ENCODE results near the gene CBL.

The CBL gene

DNA sequence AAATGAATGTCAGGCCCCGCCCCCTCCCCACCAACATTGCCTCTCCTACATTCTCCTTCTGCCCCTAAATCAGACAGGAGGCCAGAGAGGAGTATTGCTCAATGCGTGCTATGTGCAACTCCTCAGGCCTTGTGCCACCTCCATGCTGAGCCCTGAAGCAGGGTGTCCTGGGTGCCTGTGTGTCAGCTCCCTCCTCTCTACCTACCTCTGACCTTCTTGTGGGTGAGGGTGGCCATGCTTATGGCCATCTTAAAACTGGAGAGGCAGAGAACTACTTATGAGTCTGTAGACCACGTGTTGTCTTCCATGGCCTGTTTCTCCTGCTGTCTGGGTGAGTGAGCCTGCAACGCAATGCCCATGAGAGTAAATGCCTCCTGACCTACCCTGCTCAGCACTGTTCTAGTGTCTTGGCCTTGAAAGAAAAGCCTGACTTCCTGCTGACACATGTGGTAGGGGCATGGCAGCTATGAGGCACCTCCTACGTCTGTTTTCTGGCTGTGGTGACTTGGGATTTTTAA is 100.3 kb downstream of the CBL start:
- TF ChIP-seq, protein P1, sequence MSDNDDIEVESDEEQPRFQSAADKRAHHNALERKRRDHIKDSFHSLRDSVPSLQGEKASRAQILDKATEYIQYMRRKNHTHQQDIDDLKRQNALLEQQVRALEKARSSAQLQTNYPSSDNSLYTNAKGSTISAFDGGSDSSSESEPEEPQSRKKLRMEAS (IDR thresholded peaks at IDR 0.05), result no peak
- peak; percentile 28; the same call in 1 of the 2 replicates for TF ChIP-seq CEBPB (IDR thresholded peaks at IDR 0.05)

DNA sequence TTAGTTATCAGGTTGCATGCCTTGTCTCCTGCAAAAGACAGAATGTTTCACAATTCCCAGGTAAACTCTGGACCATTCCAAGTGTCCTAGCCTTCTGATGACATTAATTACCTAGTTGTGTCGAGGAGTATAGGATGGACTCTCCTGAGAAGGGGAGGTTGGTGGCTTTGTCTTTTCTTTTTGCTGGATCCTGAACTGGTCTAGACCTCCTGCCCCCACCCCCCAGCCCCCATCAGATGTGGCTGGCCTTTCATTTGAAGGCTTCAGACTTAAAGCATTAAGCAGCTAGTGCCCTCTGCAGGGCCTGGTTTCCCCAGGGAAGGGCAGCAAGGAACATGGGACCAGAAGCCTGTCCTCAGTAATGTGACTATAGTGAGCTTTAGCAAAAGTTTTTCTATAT is 101.1 kb downstream of the CBL start:
- TF ChIP-seq RAD21 (IDR thresholded peaks at IDR 0.05; ENCODE audit: low read depth) (peak; percentile 35; the same call in 1 of the 2 replicates), EGR1 (IDR thresholded peaks at IDR 0.05) (no peak), TAF1 (IDR thresholded peaks at IDR 0.05; ENCODE audit: low read depth) (no peak), ZBTB7A (IDR thresholded peaks at IDR 0.05; ENCODE audit: low read depth) (no peak)
- TF ChIP-seq, protein P2, sequence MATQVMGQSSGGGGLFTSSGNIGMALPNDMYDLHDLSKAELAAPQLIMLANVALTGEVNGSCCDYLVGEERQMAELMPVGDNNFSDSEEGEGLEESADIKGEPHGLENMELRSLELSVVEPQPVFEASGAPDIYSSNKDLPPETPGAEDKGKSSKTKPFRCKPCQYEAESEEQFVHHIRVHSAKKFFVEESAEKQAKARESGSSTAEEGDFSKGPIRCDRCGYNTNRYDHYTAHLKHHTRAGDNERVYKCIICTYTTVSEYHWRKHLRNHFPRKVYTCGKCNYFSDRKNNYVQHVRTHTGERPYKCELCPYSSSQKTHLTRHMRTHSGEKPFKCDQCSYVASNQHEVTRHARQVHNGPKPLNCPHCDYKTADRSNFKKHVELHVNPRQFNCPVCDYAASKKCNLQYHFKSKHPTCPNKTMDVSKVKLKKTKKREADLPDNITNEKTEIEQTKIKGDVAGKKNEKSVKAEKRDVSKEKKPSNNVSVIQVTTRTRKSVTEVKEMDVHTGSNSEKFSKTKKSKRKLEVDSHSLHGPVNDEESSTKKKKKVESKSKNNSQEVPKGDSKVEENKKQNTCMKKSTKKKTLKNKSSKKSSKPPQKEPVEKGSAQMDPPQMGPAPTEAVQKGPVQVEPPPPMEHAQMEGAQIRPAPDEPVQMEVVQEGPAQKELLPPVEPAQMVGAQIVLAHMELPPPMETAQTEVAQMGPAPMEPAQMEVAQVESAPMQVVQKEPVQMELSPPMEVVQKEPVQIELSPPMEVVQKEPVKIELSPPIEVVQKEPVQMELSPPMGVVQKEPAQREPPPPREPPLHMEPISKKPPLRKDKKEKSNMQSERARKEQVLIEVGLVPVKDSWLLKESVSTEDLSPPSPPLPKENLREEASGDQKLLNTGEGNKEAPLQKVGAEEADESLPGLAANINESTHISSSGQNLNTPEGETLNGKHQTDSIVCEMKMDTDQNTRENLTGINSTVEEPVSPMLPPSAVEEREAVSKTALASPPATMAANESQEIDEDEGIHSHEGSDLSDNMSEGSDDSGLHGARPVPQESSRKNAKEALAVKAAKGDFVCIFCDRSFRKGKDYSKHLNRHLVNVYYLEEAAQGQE (IDR thresholded peaks at IDR 0.05; ENCODE audit: low read depth), result no peak
- TF ChIP-seq, protein P1 (IDR thresholded peaks at IDR 0.05), result no peak

DNA sequence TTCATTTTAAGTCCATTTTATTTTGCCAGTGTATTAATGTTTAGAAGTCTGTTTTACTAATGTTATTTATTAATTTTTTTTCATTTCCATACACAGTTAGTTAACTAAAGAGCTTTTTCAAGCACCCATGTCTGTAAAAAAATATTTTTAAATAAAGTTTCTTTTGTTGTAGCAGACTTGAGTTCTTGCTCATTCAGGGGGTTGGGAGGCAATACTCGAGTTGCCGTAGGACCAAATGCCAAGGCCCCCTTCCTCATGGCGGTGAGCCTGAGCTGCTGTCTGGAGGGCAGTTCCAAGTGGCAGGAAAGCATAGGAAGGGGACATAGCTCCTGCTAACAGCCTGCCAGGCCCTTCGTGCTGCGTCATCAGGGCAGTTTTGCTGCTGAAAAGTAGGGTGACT is 101.8 kb downstream of the CBL start:
- TF ChIP-seq EP300 (IDR thresholded peaks at IDR 0.05; ENCODE audit: borderline replicate concordance), result no peak
- TF ChIP-seq CREB1 (IDR thresholded peaks at IDR 0.05; ENCODE audit: low read depth), result no peak
- no peak for TF ChIP-seq FOXM1 (IDR thresholded peaks at IDR 0.05; ENCODE audit: borderline replicate concordance, low read depth)
- no peak for TF ChIP-seq CEBPB (IDR thresholded peaks at IDR 0.05)
- no peak for TF ChIP-seq TCF12 (IDR thresholded peaks at IDR 0.05; ENCODE audit: low read depth)
- TF ChIP-seq, protein P3, sequence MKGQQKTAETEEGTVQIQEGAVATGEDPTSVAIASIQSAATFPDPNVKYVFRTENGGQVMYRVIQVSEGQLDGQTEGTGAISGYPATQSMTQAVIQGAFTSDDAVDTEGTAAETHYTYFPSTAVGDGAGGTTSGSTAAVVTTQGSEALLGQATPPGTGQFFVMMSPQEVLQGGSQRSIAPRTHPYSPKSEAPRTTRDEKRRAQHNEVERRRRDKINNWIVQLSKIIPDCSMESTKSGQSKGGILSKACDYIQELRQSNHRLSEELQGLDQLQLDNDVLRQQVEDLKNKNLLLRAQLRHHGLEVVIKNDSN (IDR thresholded peaks at IDR 0.05), result no peak
- no peak for TF ChIP-seq ZBTB7A (IDR thresholded peaks at IDR 0.05; ENCODE audit: low read depth)
- no peak for TF ChIP-seq TAF1 (IDR thresholded peaks at IDR 0.05; ENCODE audit: low read depth)
- no peak for TF ChIP-seq YY1 (IDR thresholded peaks at IDR 0.05; ENCODE audit: low read depth)
- TF ChIP-seq, protein P2 (IDR thresholded peaks at IDR 0.05; ENCODE audit: low read depth), result no peak

DNA sequence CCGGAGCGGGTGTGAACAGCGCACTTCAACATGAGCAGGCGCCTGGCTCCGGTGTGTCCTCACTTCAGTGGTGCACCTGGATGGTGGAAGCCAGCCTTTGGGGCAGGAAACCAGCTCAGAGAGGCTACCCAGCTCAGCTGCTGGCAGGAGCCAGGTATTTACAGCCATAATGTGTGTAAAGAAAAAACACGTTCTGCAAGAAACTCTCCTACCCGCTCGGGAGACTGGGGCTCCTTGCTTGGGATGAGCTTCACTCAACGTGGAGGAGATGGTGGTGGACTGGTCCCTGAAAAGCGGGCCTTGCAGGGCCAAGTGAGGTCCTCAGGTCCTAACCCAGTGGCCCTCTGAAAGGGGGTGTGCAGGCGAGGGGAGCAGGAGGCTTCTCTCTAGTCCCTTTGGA is 103.3 kb downstream of the CBL start:
- TF ChIP-seq RAD21 (IDR thresholded peaks at IDR 0.05; ENCODE audit: low read depth) (no peak), ZBTB7A (IDR thresholded peaks at IDR 0.05; ENCODE audit: low read depth) (no peak), TAF1 (IDR thresholded peaks at IDR 0.05; ENCODE audit: low read depth) (no peak), EGR1 (IDR thresholded peaks at IDR 0.05) (no peak), EP300 (IDR thresholded peaks at IDR 0.05; ENCODE audit: borderline replicate concordance) (no peak), FOXM1 (IDR thresholded peaks at IDR 0.05; ENCODE audit: borderline replicate concordance, low read depth) (no peak), TEAD4 (IDR thresholded peaks at IDR 0.05) (no peak), YY1 (IDR thresholded peaks at IDR 0.05; ENCODE audit: low read depth) (no peak), NFIC (IDR thresholded peaks at IDR 0.05) (no peak), TCF12 (IDR thresholded peaks at IDR 0.05; ENCODE audit: low read depth) (no peak), CEBPB (IDR thresholded peaks at IDR 0.05) (no peak), CREB1 (IDR thresholded peaks at IDR 0.05; ENCODE audit: low read depth) (no peak)
- TF ChIP-seq, protein P3 (IDR thresholded peaks at IDR 0.05), result no peak
- TF ChIP-seq, protein P1 (IDR thresholded peaks at IDR 0.05), result no peak
- TF ChIP-seq, protein P2 (IDR thresholded peaks at IDR 0.05; ENCODE audit: low read depth), result no peak

All from Ishikawa (cell line).